GM19043 (cell line): ENCODE measurements around the gene ZBTB3.
A peak's percentile ranks its signal among the peaks of the same experiment; 100 is the strongest.
"Not testable (repeated sequence)": the region's sequence is repeated elsewhere in the genome, so short reads cannot be mapped to it uniquely, and the experiment has no call there.

Source experiments
- ATAC-seq: cut with Tn5 transposase; IDR thresholded peaks from one replicate; pipeline ENCODE4 v1.9.1; 2021; ENCODE audit warnings: low read depth; ENCODE audit not compliant: unreplicated experiment

ZBTB3 gene

GRCh38 chr11:62757846-62758788, 4.2 kb upstream of the ZBTB3 start:
- no peak for ATAC-seq

DNA sequence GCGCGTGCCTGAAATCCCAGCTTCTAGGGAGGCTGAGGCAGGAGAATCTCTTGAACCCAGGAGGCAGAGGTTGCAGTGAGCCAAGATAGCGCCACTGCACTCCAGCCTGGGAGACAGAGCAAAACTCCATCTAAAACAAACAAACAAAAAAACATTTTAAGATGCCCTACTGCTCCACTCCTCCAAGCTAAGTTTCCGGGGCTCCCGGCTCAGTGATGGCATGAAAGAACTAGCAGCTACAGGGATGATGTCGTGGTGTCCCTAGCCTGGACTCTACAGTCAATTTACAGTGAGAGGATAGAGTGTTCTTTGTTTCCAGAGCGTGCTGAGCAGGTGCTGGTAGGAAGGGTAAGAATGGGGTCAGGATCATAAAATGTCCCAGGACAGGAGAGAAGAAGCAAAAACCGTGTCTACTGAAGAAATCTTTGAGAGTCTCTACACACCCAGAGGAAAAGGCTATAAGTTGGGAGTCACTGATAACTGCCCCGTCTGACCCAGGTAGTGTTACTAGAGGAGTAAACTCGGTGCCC, 1.2 kb upstream of the ZBTB3 start:
- ATAC-seq: no peak

DNA sequence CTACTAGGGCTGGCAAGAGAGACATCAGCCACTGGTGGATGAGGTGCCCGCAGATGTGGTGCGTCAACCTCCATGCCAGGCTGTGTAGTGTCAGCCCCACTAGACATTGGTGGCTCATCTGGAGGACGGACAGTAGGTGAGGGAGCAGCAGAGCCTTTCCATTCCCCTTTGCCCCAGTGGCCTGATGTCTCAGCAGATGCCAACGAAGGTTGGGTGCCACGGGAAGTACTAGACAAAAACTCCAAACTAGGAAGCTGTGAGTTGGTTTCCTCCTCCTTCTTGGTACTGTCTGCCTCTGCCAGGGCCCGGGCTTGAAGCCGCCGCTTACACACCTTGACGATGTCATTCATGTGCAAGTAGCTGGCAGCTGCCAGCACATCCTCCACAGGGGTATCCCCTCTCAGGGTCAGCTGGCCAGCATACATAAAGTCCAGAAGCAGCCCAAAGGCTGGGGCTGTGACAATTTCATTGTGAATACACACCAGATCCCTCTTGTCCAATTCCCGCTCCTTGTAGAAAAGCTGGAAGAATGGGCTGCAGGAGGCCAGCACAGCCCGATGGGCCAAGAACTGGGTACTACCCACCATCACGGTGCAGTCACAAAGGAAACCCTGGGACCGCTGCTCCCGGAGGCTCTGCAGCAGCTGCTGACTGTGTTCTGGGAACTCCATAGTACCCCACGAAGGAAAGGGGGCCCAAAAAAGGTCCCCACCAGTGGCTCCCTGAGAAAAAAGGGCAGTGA, 795 bp downstream of the ZBTB3 start:
- ATAC-seq: no peak

- no peak for ATAC-seq
Measured at GRCh38 chr11:62752177-62752785, 1.7 kb downstream of the ZBTB3 start.

DNA sequence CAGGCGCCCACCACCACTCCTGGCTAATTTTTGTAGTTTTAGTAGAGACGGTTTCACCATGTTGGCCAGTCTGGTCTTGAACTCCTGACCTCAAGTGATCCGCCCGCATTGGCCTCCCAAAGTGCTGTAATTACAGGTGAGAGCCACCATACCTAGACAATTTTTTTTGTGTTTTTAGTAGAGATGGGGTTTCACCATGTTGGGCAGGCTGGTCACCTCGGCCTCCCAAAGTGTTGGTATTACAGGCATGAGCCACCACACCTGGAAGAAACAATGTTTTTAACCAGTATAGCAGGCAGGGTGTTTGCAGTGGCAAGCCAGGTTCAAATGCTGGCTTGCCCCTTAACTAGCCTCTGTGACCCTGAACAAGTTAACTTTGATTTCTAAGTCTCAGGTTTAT, 4.0 kb downstream of the ZBTB3 start:
- ATAC-seq: not testable (repeated sequence)

DNA sequence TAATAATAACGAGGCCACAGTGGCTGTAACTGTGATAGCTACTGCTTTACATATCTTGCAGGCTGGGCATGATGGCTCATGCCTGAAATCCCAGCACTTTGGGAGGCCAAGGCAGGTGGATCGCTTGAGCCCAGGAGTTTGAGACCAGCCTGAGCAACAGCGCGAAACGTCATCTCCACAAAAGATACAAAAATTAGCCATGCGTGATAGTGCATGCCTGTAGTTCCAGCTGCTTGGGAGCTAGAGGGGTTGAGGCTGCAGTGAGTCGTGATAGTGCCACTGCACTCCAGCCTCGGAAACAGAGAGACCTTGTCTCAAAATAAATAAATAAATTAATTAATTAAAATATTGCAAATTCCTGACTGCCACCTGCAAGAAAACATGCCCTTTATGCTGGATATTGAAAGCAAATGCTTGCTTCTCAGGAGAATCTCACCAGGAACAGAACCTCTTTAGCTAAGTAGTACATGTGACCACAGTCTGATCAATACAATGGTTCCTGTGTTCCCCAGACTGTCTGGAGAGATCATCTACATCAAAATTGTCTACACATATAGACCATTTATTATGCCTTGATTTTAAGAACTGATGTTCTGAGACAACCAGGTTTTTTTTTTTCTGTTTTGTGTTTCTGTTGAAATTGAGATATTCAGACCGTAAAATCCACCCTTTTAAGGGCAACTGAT, 6.3 kb downstream of the ZBTB3 start:
- no peak for ATAC-seq

DNA sequence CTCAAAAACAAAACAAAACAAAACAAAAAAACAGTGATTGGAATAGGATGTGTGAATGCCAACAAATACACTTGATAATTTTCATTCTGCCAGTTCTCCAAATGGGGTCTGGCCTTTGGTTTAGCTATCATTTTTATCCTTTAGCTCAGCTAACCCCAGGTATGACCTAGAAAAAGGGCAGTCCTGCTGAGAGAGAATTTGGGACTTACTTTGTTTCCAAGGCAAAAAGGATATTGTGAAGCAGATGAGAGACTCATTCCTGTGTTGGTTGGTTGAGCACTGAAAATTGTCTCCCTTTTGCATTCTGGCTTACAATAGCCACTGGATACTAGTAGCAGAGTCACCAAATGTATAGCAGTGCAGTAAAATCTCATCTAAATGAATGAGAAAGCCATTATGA, 16.8 kb downstream of the ZBTB3 start:
- ATAC-seq: no peak

GRCh38 chr11:62732830-62733229, 21.1 kb downstream of the ZBTB3 start:
- no peak for ATAC-seq

- not testable (repeated sequence) for ATAC-seq
Measured at GRCh38 chr11:62730076-62730475, 23.9 kb downstream of the ZBTB3 start.

DNA sequence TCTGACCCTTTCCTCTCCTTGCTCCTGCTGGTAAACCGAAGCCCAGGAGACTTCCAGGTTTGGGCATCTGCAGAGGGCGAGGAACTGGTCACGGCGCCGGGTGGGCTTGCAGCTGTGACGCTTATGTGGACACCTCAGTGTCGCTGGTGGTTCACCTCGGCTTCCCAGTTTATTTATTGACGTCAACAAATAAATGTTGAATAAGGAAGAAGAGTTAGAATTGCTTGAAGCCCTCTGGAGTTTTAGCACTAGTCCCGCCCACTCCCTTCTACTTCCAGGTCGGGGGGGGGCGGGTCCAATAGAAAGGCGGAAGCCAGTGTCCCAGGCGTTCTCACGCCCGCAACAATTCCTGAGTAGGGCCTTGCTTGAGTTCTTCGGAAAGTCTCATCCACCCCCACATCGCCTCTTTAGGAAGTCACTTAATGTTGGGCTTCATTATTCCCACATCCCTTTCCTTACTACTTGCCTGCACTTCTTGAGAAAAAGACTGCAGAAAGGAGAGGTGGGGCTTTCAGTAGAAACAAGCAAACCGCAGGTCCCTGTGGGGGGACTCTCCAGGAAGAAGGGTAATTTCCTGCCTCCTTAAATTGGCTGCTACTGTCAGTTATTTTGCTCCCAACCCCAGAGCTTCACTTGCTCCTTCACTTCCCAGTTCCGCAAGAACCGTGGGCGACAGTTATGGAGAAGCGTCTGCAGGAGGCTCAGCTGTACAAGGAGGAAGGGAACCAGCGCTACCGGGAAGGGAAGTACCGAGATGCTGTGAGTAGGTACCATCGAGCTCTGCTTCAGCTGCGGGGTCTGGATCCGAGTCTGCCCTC, 25.6 kb downstream of the ZBTB3 start, which contains the start of gene TTC9C:
Gene TTC9C, plus strand, starts transcription at position 316 of the 818 bp plus-strand sequence. Its CDS starts 363 bp downstream, at position 679.
- peak; percentile 27 for ATAC-seq

GRCh38 chr11:62727872-62728170, 26.1 kb downstream of the ZBTB3 start:
- ATAC-seq: peak; percentile 40

DNA sequence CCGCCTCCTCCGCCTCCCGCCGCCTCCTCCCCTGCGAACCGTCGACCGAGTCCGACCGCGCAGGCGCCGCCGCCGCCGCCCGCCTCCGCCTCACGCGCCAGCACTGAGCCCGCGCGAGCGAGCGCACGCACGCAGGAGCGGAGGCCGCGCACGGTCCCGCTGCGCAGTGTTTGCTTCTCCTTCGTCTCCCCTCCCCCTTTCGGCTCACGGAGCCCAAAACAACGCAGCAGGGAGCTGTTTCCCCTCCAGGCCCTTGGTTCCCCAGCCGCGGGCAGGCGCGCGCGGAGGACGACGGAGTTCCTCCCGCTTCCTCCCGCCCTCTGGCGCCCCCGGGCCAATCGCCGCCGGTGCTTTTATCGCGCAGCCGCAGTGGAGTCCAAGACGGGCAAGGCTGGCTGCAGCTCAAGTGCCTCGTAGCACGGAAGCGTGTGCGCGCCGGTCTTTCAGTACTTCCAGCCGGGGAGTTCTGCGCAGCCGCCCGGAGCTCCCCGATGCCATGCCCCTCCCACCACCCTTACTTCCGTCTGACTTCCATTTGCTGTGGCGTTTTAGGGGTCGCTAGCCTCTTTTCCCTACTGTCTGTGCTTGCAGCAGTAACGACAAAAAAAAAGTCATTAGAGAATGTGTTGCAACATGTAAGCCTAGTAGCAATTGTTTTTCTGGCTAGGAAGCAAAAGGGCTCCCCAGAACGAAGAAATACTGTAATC, 26.6 kb downstream of the ZBTB3 start, which contains the start of gene HNRNPUL2:
Gene HNRNPUL2, minus strand, starts transcription at position 293 of the 707 bp plus-strand sequence. CDS start 301 bp downstream, outside the sequence.
- ATAC-seq: peak; percentile 64

GRCh38 chr11:62726915-62727164, 27.1 kb downstream of the ZBTB3 start:
- ATAC-seq: no peak

DNA sequence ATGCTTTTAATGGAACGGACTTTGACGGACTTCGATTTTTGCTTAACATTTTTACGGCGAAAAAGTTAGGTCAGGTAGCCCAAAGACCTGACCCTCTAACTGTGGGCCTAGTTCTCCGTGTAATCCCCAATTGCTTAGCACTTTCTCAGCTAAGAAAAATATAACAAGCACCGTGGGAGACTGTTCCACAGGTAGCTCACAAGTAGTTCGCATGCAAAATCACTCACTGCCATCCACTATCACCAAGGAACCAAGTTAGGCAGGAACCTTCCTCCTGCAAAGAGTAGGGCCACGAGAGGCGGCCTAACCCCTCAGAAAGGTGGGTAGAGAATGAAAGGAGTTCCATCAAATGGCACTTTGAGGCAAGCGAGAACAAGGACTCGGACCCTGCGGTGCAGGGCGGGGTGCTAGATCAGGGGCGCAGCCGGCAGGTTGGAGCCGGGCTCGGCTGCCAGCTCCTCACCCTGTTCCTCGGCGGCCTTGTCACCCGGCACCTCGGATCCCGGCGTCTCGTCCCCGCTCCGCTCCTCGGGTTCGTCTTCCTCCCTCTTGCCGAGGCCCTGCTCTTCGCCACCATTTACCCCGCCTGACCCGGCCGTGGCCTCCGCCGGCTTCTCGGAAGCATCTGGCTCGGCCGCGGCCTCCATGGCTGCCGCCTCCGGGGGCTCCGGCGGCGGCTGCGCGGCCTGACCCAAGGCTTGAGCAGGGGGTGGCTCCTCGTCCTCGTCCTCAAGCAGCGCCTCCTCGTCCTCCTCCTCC, 27.6 kb downstream of the ZBTB3 start:
- no peak for ATAC-seq

DNA sequence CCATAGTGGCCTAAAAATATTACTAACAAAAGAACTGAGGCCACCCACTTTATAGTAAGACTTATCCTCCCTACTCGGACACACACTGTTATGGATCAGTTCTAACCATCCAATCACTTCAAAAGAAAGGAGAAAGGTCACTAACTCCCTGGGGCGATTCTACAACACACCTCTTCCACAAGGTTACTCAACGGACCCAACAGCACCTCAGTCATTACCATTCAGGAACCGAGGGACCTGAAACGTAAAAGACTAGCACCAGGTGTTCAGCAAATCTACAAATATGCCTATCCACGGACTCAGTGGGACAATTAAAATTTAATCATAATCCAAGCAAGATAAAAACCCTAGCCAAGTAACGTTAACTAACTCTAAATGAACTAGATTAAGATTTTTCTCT, 28.3 kb downstream of the ZBTB3 start:
- no peak for ATAC-seq

GRCh38 chr11:62724171-62724570, 29.8 kb downstream of the ZBTB3 start:
- no peak for ATAC-seq

GRCh38 chr11:62721994-62722393, 32.0 kb downstream of the ZBTB3 start:
- ATAC-seq: no peak

- ATAC-seq: no peak
Measured at GRCh38 chr11:62719302-62719978, 34.5 kb downstream of the ZBTB3 start.
